Activated CD8-positive, alpha-beta T cell treated with anti-CD3 and anti-CD28 coated beads for 36 hours (primary cell): ENCODE results near the gene NUP155. TPM values are rescaled to one million over a fixed set of nuclear protein-coding genes. Genes with fewer than 3 reads are reported as not detected.
"Not testable (repeated sequence)": the region's sequence is repeated elsewhere in the genome, so short reads cannot be mapped to it uniquely, and the experiment has no call there.

Source experiments
- ATAC-seq: fragments of 200-7000 bp; cut with Tn5 transposase; one replicate; pipeline ENCODE4 v1.10.0; 2021; ENCODE audit warnings: mild to moderate bottlenecking, moderate library complexity
- CTCF ChIA-PET: fragments of 350-600 bp; sonication (Branson Sonifier 250); formaldehyde crosslinking; loops from one replicate; lab custom pipeline; 2021; ENCODE audit warnings: antibody characterized with exemption; lab: Charles Lee
- POLR2A ChIA-PET: fragments of 350-600 bp; sonication (Branson Sonifier 250); formaldehyde crosslinking; loops from one replicate; lab custom pipeline; 2021; ENCODE audit warnings: antibody characterized with exemption; lab: Charles Lee
- DNase-seq: peaks from one replicate; pipeline ENCODE4 v3.0.0-alpha.2; 2020
- H3K27ac Mint-ChIP-seq: one replicate; pipeline ENCODE4 v1.8.0; 2021; ENCODE audit warnings: mild to moderate bottlenecking, mixed read lengths
- H3K27me3 Mint-ChIP-seq: one replicate; pipeline ENCODE4 v1.8.0; 2021; ENCODE audit warnings: mixed read lengths
- H3K36me3 Mint-ChIP-seq: one replicate; pipeline ENCODE4 v1.8.0; 2021; ENCODE audit warnings: low read depth, mixed read lengths
- H3K4me1 Mint-ChIP-seq: one replicate; pipeline ENCODE4 v1.8.0; 2021; ENCODE audit warnings: low read depth, mixed read lengths
- H3K4me3 Mint-ChIP-seq: one replicate; pipeline ENCODE4 v1.8.0; 2021; ENCODE audit warnings: mild to moderate bottlenecking, moderate library complexity, mixed read lengths
- H3K9me3 Mint-ChIP-seq: one replicate; pipeline ENCODE4 v1.8.0; 2021; ENCODE audit warnings: mixed read lengths
- intact Hi-C: fragments of 100-400 bp; cut with micrococcal nuclease; formaldehyde crosslinking; loops from one replicate; pipeline ENCODE4 v1.10.0; 2022
- total RNA-seq, 2 experiments: library from RNA; stranded (reverse); gene quantifications; one replicate each; pipeline ENCODE4 v1.2.3, GENCODE V29; 2021
- TF ChIP-seq, protein P1 (sequence below): fragments of 200-600 bp; IDR thresholded peaks from one replicate; pipeline ENCODE4 v1.8.0; 2022; ENCODE audit warnings: antibody characterized with exemption, mild to moderate bottlenecking

Gene NUP155
- total RNA-seq, 2 experiments from 2014 or later, result 89.9 to 92.7 TPM

DNA sequence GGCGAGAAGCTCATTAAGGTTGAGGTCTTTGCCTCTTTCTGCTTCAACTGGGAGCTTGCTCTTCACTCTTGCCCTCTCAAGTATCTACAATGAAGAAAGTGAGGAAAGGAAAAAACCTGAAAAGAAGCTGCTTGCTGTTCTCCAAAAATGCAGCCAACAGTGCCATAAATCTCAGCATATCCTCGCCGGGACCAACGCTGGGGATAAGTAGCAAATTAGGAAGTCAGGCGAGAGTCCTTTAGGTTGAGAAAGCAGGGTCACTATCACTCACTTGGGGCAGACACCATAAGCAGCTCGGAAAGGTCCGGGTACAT lies 399 bp downstream of the NUP155 start:
- CTCF ChIA-PET, result interaction anchor here (0.9 to 2.3 kb wide), 5 partner anchors 9 to 43 kb away, joined by 3 to 17 read pairs (median 3); partner anchors contain the start of gene WDR70
- Mint-ChIP-seq H3K36me3 (peaks cover 32% of the 10 kb centered on the region), H3K27ac (peak overlapping the region; percentile 99), H3K4me3 (peak overlapping the region; percentile 98), H3K4me1 (peaks cover 30% of the 10 kb centered on the region), H3K27me3 (no peaks in the 10 kb centered on the region), H3K9me3 (no peaks in the 10 kb centered on the region)
- TF ChIP-seq, protein P1, sequence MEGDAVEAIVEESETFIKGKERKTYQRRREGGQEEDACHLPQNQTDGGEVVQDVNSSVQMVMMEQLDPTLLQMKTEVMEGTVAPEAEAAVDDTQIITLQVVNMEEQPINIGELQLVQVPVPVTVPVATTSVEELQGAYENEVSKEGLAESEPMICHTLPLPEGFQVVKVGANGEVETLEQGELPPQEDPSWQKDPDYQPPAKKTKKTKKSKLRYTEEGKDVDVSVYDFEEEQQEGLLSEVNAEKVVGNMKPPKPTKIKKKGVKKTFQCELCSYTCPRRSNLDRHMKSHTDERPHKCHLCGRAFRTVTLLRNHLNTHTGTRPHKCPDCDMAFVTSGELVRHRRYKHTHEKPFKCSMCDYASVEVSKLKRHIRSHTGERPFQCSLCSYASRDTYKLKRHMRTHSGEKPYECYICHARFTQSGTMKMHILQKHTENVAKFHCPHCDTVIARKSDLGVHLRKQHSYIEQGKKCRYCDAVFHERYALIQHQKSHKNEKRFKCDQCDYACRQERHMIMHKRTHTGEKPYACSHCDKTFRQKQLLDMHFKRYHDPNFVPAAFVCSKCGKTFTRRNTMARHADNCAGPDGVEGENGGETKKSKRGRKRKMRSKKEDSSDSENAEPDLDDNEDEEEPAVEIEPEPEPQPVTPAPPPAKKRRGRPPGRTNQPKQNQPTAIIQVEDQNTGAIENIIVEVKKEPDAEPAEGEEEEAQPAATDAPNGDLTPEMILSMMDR, result no peak
- POLR2A ChIA-PET, result interaction anchor here (0.8 to 3.0 kb wide), 14 partner anchors 9 to 500 kb away, joined by 3 to 19 read pairs (median 4); partner anchors contain the start of genes CPLANE1 and WDR70
- DNase-seq, result no peak
- peak; percentile 40 for ATAC-seq
- intact Hi-C loops, result no loop called here

GRCh38 chr5:37355161-37355560 lies 15.7 kb downstream of the NUP155 start:
- no peak for ATAC-seq

DNA sequence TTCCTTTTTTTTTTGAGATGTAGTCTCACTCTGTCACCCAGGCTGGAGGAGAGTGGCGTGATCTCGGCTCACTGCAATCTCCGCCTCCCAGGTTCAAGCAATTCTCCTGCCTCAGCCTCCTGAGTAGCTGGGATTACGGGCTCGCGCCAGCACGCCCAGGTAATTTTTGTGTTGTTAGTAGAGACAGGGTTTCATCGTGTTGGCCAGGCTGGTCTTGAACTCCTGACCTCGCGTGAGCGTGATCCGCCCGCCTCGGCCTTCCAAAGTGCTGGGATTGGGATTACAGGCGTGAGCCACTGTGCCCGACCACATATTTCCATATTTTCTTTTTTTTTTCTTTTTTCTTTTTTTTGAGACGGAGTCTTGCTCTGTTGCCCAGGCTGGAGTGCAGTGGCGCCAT lies 28.2 kb downstream of the NUP155 start:
- H3K27me3 Mint-ChIP-seq, H3K9me3 Mint-ChIP-seq, intact Hi-C loops, H3K27ac Mint-ChIP-seq, ATAC-seq, DNase-seq, POLR2A ChIA-PET, H3K4me1 Mint-ChIP-seq, H3K4me3 Mint-ChIP-seq, CTCF ChIA-PET: not testable (repeated sequence)
- H3K36me3 Mint-ChIP-seq, result peaks cover 53% of the 10 kb centered on the region

More at GRCh38 chr5:37355161-37355560, 15.7 kb downstream of the NUP155 start:
- CTCF ChIA-PET, result no interaction called here
- no peak for DNase-seq
- intact Hi-C loops, result no loop called here
- POLR2A ChIA-PET, result no interaction called here
- Mint-ChIP-seq H3K36me3 (peaks cover 15% of the 10 kb centered on the region), H3K4me1 (no peaks in the 10 kb centered on the region), H3K27me3 (no peaks in the 10 kb centered on the region), H3K4me3 (no peak overlapping the region), H3K9me3 (no peaks in the 10 kb centered on the region), H3K27ac (no peak overlapping the region)
- TF ChIP-seq, protein P1, result no peak

DNA sequence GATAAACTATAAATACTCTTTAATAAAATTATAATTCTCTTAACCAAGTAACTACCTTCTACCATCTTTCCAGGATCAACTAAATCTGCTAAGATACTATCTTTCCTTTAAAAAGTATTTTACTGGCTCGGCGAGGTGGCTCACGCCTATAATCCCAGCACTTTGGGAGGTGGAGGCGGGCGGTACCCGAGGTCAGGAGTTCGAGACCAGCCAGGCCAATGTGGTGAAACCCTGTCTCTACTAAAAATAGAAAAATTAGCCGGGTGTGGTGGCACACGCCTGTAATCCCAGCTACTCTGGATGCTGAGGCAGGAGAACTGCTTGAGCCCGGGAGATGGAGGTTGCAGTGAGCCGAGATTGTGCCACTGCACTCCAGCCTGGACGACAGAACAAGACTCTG lies 36.2 kb downstream of the NUP155 start:
- ATAC-seq, H3K4me1 Mint-ChIP-seq, H3K27ac Mint-ChIP-seq, DNase-seq, H3K27me3 Mint-ChIP-seq, CTCF ChIA-PET, H3K4me3 Mint-ChIP-seq, intact Hi-C loops, H3K9me3 Mint-ChIP-seq, POLR2A ChIA-PET: not testable (repeated sequence)
- H3K36me3 Mint-ChIP-seq, result peaks cover 42% of the 10 kb centered on the region

GRCh38 chr5:37326536-37326935 lies 44.4 kb downstream of the NUP155 start:
- Mint-ChIP-seq H3K4me3 (no peak overlapping the region), H3K9me3 (no peaks in the 10 kb centered on the region), H3K27ac (peak overlapping the region; percentile 61), H3K36me3 (peaks cover 44% of the 10 kb centered on the region), H3K27me3 (no peaks in the 10 kb centered on the region), H3K4me1 (peaks cover 2% of the 10 kb centered on the region)
- ATAC-seq (no peak), DNase-seq (no peak)
- intact Hi-C loops, result no loop called here
- POLR2A ChIA-PET, result no interaction called here
- TF ChIP-seq, protein P1, result no peak
- CTCF ChIA-PET, result no interaction called here

- intact Hi-C loops, result no loop called here
- TF ChIP-seq, protein P1, result no peak
- DNase-seq, result no peak
- Mint-ChIP-seq H3K4me1 (peaks cover 2% of the 10 kb centered on the region), H3K4me3 (no peak overlapping the region), H3K9me3 (no peaks in the 10 kb centered on the region), H3K36me3 (peaks cover 44% of the 10 kb centered on the region), H3K27me3 (no peaks in the 10 kb centered on the region), H3K27ac (no peak overlapping the region)
- ChIA-PET CTCF (no interaction called here), POLR2A (no interaction called here)
- no peak for ATAC-seq
Measured at GRCh38 chr5:37323607-37324006, 47.3 kb downstream of the NUP155 start.
